DND-41 (cell line): ENCODE data around the gene SPTA1.

ENCODE experiments used
- ATAC-seq: fragments of 200-7000 bp; cut with Tn5 transposase; 3 replicates; pipeline ENCODE4 v1.9.1; 2021; ENCODE audit warnings: low read depth; ENCODE audit not compliant: insufficient read depth
- DNase-seq: peaks from one replicate; pipeline ENCODE4 v3.0.0-alpha.2; 2020
- H2AFZ ChIP-seq: 2 replicates; pipeline ENCODE4 v1.6.0; 2012; ENCODE audit warnings: low read depth, low read length
- H3K27ac ChIP-seq: 2 replicates; pipeline ENCODE4 v1.5.1; 2012; ENCODE audit warnings: low read length, inconsistent platforms
- H3K27me3 ChIP-seq: fragments of 200-600 bp; sonication (generic); 2 replicates; pipeline ENCODE4 v1.6.0; 2012; ENCODE audit warnings: low read length, mild to moderate bottlenecking, inconsistent platforms; ENCODE audit not compliant: insufficient read depth, poor library complexity
- H3K36me3 ChIP-seq: 2 replicates; pipeline ENCODE4 v1.5.1; 2012; ENCODE audit warnings: low read length, inconsistent platforms; ENCODE audit not compliant: insufficient read depth
- H3K4me1 ChIP-seq: 2 replicates; pipeline ENCODE4 v1.5.1; 2012; ENCODE audit warnings: mild to moderate bottlenecking, low read length; ENCODE audit not compliant: insufficient read depth
- H3K4me2 ChIP-seq: 2 replicates; pipeline ENCODE4 v1.6.0; 2012; ENCODE audit warnings: mild to moderate bottlenecking, moderate library complexity, low read length, inconsistent platforms; ENCODE audit not compliant: insufficient read depth
- H3K4me3 ChIP-seq, 2 experiments: fragments of 200-600 bp in 1 of 2; shearing (Covaris generic) in 1 of 2; 2 replicates each; pipeline ENCODE4 v1.5.1; 2012 to 2016; ENCODE audit warnings: inconsistent platforms in 2 of 2, low read length in 2 of 2, mild to moderate bottlenecking in 2 of 2, low read depth in 1 of 2, moderate library complexity in 1 of 2
- H3K79me2 ChIP-seq: 2 replicates; pipeline ENCODE4 v1.6.0; 2012; ENCODE audit warnings: low read length, inconsistent platforms; ENCODE audit not compliant: insufficient read depth
- H3K9ac ChIP-seq: 2 replicates; pipeline ENCODE4 v1.6.0; 2012; ENCODE audit warnings: low read depth, mild to moderate bottlenecking, inconsistent platforms, low read length, moderate library complexity
- H3K9me3 ChIP-seq: 2 replicates; pipeline ENCODE4 v1.5.1; 2012; ENCODE audit warnings: low read length, moderate library complexity, mild to moderate bottlenecking, inconsistent platforms; ENCODE audit not compliant: insufficient read depth, severe bottlenecking
- H4K20me1 ChIP-seq: 2 replicates; pipeline ENCODE4 v1.6.0; 2012; ENCODE audit warnings: low read length; ENCODE audit not compliant: insufficient read depth
- EZH2 ChIP-seq: IDR thresholded peaks from 3 replicates; pipeline ENCODE4 v1.6.1; 2012; ENCODE audit warnings: borderline replicate concordance, low read depth, mild to moderate bottlenecking, moderate library complexity, low read length, inconsistent platforms; ENCODE audit not compliant: severe bottlenecking
- TF ChIP-seq, protein P1 (sequence below): IDR thresholded peaks from 2 replicates; pipeline ENCODE4 v1.5.1; 2012; ENCODE audit warnings: borderline replicate concordance, low read length, moderate library complexity, mild to moderate bottlenecking; ENCODE audit not compliant: poor library complexity, severe bottlenecking; ENCODE audit errors: extremely low read depth

SPTA1 gene

DNA sequence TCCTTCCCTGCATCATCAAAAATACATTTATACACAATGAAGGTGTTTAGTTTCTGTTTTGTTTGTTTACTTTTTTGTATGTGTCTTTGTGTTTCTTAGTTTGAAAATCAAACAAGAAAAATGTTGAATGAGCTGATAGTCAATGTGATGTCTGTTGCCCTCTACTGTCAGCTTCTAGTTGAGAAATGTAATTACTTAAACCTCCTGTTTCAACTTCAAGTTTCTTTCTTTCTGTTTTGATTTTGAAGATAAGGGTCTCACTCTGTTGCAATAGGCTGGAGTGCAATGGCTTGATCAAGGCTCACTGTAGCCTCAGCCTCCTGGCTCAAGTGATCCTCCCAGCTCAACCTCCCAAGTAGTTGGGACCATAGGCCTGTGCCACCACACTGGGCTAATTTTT, 37.5 kb downstream of the SPTA1 start:
- ATAC-seq: 0 out of 3 replicates have a peak, but pooled peaks have one; percentile 33

DNA sequence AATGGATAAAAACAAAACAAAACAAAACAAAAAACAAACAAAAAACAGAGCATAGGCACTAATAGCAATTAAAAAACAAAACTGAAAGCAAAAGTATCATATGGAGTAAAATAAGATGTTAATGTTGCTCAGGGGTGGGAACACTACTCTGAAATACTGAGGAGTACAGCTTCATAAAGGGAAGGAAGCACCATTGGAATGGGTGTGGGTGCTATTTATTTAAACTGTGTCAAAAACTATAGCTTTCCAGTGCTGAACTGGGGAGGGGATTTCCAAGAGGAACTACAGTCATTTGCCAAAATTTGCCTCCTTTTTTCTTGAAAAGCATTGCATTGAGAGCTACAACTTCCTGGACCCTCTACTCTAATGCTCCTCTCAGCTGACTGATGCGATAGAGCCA, 40.0 kb downstream of the SPTA1 start:
- peaks cover 6% of the 10 kb centered on the region; the same call in 1 of the 2 replicates for H3K4me1 ChIP-seq
- no peak overlapping the region for H3K9ac ChIP-seq
- no peak overlapping the region for H3K27ac ChIP-seq
- H3K27me3 ChIP-seq: peaks cover 10% of the 10 kb centered on the region
- H2AFZ ChIP-seq: no peak overlapping the region
- TF ChIP-seq EZH2: no peak
- TF ChIP-seq, protein P1, sequence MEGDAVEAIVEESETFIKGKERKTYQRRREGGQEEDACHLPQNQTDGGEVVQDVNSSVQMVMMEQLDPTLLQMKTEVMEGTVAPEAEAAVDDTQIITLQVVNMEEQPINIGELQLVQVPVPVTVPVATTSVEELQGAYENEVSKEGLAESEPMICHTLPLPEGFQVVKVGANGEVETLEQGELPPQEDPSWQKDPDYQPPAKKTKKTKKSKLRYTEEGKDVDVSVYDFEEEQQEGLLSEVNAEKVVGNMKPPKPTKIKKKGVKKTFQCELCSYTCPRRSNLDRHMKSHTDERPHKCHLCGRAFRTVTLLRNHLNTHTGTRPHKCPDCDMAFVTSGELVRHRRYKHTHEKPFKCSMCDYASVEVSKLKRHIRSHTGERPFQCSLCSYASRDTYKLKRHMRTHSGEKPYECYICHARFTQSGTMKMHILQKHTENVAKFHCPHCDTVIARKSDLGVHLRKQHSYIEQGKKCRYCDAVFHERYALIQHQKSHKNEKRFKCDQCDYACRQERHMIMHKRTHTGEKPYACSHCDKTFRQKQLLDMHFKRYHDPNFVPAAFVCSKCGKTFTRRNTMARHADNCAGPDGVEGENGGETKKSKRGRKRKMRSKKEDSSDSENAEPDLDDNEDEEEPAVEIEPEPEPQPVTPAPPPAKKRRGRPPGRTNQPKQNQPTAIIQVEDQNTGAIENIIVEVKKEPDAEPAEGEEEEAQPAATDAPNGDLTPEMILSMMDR: no peak
- no peak for DNase-seq
- no peaks in the 10 kb centered on the region for H3K36me3 ChIP-seq
- H3K79me2 ChIP-seq: no peaks in the 10 kb centered on the region
- ATAC-seq: 0 out of 3 replicates have a peak, but pooled peaks have one; percentile 44
- no peak overlapping the region for H3K4me2 ChIP-seq
- no peaks in the 10 kb centered on the region for H3K9me3 ChIP-seq
- no peaks in the 10 kb centered on the region for H4K20me1 ChIP-seq
- H3K4me3 ChIP-seq: no peak overlapping the region

More for the DNA sequence above, 37.5 kb downstream of the SPTA1 start:
- peaks cover 6% of the 10 kb centered on the region; the same call in 1 of the 2 replicates for H3K4me1 ChIP-seq
- no peak overlapping the region for H3K4me2 ChIP-seq
- H4K20me1 ChIP-seq: no peaks in the 10 kb centered on the region
- no peak overlapping the region for H3K9ac ChIP-seq
- no peaks in the 10 kb centered on the region for H3K9me3 ChIP-seq
- H2AFZ ChIP-seq: no peak overlapping the region
- H3K4me3 ChIP-seq: no peak overlapping the region
- no peaks in the 10 kb centered on the region for H3K36me3 ChIP-seq
- H3K27me3 ChIP-seq: peaks cover 21% of the 10 kb centered on the region
- TF ChIP-seq, protein P1: peak; percentile 48
- no peak for TF ChIP-seq EZH2
- DNase-seq: no peak
- no peak overlapping the region for H3K27ac ChIP-seq
- H3K79me2 ChIP-seq: no peaks in the 10 kb centered on the region

DNA sequence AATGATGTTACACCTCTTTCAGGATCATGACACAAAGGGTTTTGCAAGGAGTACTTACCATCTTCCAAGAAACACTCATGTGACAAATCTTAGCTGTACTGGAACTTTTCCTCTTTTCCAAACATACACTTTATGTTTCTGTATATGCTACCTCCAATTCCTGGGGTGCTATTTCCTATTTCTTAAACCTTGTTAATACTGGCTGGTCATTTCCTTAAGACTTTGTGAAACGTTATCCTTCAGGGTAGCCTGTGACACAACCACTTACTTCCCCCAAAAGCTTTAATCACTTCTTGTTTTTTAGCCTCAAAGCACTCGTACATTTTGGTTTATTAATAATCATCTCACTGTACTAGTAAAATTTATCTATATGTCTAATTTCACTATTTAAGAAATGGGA, 42.1 kb downstream of the SPTA1 start:
- Histone ChIP-seq H3K36me3 (no peaks in the 10 kb centered on the region), H3K79me2 (no peaks in the 10 kb centered on the region), H4K20me1 (no peaks in the 10 kb centered on the region), H3K27ac (no peak overlapping the region), H3K9ac (no peak overlapping the region), H3K4me3 (no peak overlapping the region), H3K27me3 (no peaks in the 10 kb centered on the region), H3K9me3 (no peaks in the 10 kb centered on the region), H3K4me2 (no peak overlapping the region), H2AFZ (no peak overlapping the region), H3K4me1 (peaks cover 6% of the 10 kb centered on the region; the same call in 1 of the 2 replicates)
- TF ChIP-seq EZH2: no peak
- ATAC-seq (no peak), DNase-seq (no peak)

DNA sequence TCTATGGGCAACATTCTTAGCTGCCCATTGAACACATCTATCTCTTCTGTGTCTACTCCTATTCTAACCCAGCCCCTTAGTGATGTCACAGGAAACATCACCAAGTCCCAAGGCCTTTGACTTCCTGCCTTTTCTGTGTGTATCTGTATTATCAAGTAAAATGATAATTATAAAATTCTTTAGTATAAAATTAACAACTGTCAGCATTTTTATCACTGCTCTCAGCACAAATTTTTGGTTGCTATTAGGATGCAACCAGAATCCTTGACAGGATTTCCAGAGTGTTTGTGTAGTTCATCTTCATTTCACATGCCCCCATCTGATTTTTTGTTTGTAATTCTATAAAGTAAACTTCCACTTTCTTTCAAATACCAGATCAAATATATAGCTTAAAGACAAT, 47.6 kb downstream of the SPTA1 start:
- Histone ChIP-seq H4K20me1 (no peaks in the 10 kb centered on the region), H3K36me3 (no peaks in the 10 kb centered on the region), H3K79me2 (no peaks in the 10 kb centered on the region), H3K4me3 (no peak overlapping the region), H3K4me2 (no peak overlapping the region), H3K4me1 (no peaks in the 10 kb centered on the region), H2AFZ (no peak overlapping the region), H3K27me3 (peaks cover 4% of the 10 kb centered on the region), H3K27ac (no peak overlapping the region), H3K9me3 (no peaks in the 10 kb centered on the region), H3K9ac (no peak overlapping the region)
- DNase-seq (no peak), ATAC-seq (no peak)
- TF ChIP-seq, protein P1: no peak
- TF ChIP-seq EZH2: no peak
